Stimulated activated CD4-positive, alpha-beta T cell treated with anti-CD3 and anti-CD28 coated beads, Interleukin-4, amount 100 ng/mL, for 48 hours (primary cell): ENCODE results near the gene PKHD1.
"Not testable (repeated sequence)": the region's sequence is repeated elsewhere in the genome, so short reads cannot be mapped to it uniquely, and the experiment has no call there.

ENCODE experiments used
- DNase-seq, 2 donors: peaks; one replicate each; pipeline ENCODE4 v3.0.0-alpha.2; 2020; ENCODE audit warnings: low read depth in 2 of 2

Gene PKHD1

DNA sequence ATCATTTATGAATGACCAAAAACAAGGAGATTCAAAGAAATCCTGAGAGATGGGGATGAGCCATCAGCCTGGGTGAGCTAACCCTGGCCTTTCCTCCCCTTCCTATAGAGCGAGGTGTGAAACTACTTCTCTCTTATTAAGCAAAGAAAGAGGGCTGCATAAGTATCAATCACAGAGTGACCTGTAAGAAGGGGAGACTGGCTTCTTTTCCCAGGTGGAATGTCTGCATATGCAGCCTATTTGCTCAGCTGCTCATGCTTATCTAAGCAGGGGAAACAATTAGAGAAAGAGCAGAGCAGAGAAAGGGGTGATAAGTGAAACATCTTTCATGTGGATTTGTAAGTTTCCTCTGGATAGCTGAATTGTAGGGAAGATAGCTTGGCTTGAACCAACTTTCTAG lies 160.0 kb downstream of the PKHD1 start:
- no peak for DNase-seq

- no peak for DNase-seq
Observed at GRCh38 chr6:51926125-51926524, 161.3 kb downstream of the PKHD1 start.

DNA sequence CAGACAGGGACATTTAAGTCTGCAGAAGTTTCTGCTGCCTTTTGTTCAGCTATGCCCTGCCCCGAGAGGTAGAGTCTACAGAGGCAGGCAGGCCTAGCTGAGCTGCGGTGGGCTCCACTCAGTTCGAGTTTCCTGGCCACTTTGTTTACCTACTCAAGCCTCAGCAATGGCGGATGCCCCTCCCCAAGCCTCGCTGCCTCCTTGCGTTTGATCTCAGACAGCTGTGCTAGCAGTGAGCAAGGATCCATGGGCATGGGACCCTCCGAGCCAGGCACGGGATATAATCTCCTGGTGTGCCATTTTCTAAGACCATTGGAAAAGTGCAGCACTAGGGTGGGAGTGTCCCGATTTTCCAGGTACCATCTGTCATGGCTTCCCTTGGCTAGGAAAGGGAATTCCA lies 164.9 kb downstream of the PKHD1 start:
- DNase-seq, result not testable (repeated sequence)

DNA sequence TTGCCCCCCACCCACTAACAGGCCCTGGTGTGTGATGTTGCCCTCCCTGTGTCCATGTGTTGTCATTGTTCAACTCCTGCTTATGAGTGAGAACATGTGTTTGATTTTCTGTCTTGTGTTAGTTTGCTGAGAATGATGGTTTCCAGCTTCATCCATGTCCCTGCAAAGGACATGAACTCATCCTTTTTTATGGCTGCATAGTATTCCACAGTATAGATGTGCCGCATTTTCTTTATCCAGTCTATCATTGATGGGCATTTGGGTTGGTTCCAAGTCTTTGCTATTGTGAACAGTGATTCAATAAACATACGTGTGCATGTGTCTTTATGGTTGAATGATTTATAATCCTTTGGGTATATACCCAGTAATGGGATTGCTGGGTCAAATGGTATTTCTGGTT lies 169.1 kb downstream of the PKHD1 start:
- not testable (repeated sequence) for DNase-seq

DNA sequence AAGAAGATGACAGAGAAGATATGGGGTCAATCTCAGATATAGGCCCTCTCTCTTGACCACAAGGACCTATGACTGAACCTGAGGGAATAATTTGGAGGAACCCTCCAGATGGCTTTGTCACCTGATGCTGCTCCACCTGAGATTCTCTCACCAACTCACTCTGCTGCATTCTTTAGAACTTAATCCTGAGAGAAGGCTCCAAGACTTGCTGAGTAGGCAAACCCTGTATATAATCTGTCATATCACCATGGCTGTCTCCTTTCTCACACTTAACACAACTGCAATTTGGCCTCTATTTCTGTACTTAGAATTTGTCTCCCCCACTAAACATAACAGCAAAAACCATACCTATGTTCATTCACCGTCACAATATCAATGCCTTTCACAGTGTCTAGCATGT lies 172.3 kb downstream of the PKHD1 start:
- DNase-seq, result no peak

DNA sequence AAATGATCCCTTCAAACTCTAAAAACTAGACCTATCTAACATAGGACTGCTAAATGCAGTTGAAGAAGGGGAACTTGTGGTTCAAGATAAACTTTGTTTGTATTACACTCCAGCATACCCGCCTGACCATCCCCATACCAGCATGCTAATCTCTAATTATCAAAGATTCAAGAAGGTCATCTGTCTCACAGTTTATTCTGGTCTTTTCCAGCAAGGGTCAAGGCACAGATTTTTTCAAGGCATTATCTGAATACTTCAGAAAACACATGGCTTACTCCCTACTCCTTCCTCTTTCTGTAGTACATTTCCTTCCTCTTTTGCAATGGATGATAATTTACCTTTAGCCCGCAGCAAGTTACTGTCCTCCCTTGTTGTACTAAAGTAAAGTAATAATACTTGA lies 174.1 kb downstream of the PKHD1 start:
- DNase-seq, result no peak

GRCh38 chr6:51910851-51911250 lies 176.6 kb downstream of the PKHD1 start:
- no peak for DNase-seq

DNA sequence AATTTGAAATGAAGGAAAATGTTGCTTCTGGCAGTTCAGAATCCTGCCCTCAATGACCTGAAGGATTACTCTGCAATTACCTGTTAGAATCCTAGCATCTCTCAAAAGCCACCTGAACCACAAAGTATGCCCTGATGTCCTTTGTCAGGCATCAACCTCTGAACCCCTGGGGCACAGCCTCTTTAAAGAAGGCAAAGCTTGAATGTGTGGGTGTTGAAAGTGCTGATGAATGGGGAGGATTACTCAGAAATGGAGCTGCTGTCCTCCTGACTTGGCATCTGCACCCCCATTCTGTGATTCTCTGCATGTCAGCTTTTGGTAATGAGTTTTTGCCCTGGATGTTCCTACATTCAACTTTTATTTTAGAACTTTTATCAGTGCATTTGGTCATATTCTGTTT lies 179.2 kb downstream of the PKHD1 start:
- no peak for DNase-seq

DNA sequence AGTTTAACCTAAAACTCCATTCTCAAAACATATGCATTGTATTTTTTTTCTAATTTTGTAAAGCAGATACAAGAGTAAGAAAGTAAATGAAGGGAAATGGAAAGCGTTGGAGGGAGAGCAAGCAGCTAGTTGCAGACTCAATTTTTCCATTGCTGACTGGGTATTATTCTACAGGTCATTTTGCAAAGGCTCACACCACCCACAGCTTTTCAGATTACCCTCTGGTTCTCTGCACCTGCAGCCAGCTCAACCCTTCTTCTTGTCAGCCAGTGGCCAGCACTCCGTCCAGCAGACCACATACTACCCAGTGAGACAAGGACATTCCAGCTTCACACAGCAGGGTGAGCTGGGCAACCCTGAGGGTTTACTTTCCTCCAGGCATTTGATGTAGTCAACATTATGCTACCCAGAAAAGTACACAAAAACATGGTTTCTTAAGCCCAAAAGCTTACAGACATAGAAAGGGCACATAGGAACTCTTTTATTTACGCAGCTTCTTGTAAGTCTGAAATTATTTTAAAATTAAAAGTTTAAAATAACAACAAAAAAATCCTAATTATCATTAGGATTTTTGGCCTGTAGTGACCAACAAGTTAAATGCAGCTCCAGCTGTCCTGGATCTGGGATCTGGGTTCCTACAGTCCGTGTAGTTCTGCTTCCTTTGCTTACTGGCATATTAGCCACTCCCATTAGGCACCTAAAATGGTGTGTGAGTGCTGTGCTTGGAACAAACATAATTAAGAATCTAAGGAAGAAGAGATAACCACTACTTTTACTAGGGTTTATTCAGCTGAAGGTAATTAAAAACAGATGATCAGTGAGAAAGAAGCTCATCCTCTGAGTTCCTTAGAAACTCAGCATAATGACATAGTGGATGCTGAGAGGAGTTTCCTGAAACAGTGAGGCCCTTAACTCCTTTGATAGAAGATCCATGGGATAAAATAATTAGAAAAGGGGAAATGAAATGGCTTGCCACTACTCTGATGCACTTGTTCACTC lies 185.3 kb downstream of the PKHD1 start:
- DNase-seq, result no peak

- DNase-seq, result no peak
Observed at GRCh38 chr6:51893366-51893765, 194.0 kb downstream of the PKHD1 start.

DNA sequence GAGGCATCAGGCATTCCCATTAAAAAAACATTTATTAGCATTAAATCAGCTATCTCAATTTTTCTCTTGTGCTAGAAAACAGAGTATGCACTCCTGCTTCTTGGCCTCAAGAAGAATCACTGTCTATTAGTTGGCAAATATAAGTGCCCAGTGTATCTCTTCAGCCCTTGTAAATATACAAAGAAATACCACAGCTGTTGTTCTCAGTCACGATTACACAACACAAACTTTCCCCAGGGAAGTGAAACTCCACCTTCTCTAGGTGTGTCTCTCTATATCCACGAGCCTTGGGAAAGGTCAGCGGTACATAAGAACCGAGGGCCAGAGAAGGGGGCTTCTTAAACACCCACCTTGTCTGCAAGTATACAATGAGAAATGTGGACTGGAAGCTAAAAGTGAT lies 194.7 kb downstream of the PKHD1 start:
- DNase-seq, result no peak

DNA sequence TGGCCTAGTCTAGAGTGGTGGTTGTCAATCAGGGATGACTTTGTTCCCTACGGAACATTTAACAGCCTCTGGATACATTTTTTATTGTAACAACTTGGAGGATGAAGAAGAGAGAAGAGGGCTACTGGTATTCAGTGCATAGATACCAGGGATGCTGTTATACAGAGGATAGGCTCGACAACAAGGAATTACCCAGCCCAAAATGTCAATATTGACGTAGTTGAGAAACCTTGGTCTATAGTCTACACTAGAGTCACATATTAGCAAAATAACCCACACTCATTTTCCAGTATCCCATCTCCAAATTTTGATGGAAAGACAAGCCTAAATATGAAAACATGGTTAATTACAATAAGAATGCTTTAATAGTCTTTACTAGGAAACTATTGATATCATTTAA lies 195.1 kb downstream of the PKHD1 start:
- no peak for DNase-seq

DNA sequence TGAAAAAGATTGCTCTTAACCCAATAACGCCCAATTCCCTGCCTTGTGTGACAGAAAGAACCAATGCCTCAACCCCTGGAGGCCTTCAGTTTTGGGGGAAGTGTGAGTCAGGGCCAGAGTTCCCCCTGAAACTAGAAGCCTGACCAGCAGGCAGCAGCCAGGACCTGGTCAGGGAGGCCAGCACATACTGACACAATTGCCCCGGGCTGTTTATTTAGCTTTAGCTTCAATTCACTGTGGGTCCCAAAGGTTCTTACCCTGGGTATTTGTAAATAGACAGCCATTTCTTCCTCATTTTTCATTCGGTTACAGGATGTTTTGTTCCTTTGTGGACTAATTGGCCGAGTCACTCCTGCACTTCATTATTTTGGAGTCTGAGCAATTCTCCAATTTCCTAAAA lies 195.6 kb downstream of the PKHD1 start:
- DNase-seq, result no peak

DNA sequence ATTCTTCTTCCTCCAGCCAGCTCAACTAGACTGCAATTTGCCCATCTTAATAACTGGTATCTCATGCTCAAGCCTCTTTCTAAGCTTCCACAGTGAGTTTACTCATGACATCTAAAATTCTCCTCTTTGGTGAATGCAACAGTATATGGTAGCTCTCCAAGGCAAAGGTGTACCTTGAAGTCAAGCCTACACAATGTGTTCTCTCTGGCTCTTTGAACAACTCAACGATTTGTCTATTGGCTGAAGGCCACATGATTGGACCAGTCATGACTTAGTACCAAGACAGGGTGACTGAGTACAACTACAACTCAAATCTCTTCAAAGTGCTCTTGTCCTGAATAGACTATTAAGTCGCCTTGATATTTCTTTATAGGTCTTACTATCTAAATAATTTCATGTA lies 199.6 kb downstream of the PKHD1 start:
- no peak for DNase-seq

DNA sequence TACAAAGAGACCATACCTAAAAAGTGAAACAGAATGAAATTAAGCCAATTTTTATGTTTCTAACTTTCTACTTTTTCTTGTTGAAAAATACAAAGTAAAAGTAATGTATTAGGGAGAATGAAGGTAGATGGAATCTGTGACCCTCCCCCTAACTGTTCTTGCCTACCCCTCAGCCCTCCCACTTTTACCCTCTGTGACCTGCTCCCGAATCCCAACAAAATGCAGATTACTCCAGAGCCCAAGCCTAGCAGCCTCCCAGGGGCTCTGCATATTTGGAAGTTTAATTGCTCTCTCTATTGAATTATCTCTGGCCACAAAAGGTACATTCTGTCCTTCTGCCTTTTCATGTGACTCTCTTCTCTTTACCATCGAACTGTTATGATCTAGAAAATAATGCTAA lies 201.5 kb downstream of the PKHD1 start:
- no peak for DNase-seq

DNA sequence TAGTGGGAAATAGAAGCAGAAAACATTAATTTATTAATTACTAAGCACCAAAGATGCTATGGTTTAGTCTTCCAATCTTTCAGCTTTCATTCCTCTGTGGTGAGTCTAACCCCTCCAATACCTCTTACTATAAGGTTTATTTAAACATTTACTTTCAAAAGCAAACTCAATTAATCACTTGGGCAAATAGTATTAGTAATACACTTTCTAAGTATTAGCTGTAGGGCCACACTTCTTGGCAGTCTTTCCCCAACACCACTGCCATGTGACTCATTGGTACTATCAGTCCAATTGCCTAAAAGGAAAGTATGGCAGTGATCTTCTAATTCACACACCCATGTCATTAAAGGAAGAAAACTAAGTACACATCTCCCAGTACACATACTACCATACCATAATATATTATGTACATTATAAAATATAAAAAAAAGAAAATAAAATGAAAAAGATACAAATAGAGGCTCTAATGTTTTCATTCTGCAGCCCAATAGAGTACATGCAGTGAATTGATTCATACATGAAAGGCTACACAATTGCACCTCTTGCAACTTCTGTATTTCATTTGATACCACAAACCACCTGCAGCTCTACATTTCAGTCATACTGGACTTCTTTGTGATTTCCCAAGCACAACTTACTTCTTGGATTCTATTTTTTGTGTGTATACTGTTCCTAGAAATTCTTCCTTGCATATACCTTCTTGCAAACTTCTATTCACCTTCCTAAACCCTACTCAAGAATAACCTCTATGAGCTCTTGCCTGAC lies 218.6 kb downstream of the PKHD1 start:
- no peak for DNase-seq

GRCh38 chr6:51866867-51867266 lies 220.5 kb downstream of the PKHD1 start:
- no peak for DNase-seq

DNA sequence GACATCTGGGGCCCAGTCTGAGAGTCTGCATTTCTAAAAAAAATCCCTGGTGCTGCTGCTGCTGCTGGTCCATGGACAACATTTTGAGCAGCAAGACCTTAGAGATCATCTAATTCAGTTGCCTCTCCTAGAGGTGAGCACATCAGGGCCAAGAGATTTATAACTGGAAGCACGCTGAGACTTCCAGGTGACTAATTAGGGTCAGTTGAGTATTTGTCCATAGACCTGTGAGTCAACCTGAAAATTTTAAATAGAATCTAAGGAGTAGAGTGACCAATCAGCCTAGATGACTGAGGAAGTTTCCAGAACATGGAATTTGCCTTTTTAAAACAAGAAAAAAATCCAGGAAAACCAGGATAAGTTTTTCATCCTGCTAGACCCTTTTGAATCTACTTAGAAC lies 221.4 kb downstream of the PKHD1 start:
- no peak for DNase-seq

- no peak for DNase-seq
Observed at GRCh38 chr6:51865176-51865575, 222.2 kb downstream of the PKHD1 start.

GRCh38 chr6:51857134-51857533 lies 230.3 kb downstream of the PKHD1 start:
- DNase-seq, result no peak

GRCh38 chr6:51856508-51856907 lies 230.9 kb downstream of the PKHD1 start:
- no peak for DNase-seq

GRCh38 chr6:51855310-51856082 lies 231.9 kb downstream of the PKHD1 start:
- DNase-seq, result no peak
